Chondrocyte (in vitro differentiated cells): ENCODE data around the gene HFM1. TPM values are rescaled to one million over a fixed set of nuclear protein-coding genes. Genes with fewer than 3 reads are reported as not detected.
"Not testable (repeated sequence)": the region's sequence is repeated elsewhere in the genome, so short reads cannot be mapped to it uniquely, and the experiment has no call there.

Experiments
- DNase-seq: peaks from one replicate; pipeline ENCODE4 v3.0.0; 2021; ENCODE audit warnings: mixed read lengths, low spot score
- H3K27ac Mint-ChIP-seq: one replicate; pipeline ENCODE4 v1.8.0; 2021; ENCODE audit warnings: mild to moderate bottlenecking, moderate library complexity, mixed read lengths; ENCODE audit not compliant: unreplicated experiment
- H3K27me3 Mint-ChIP-seq: 2 replicates; pipeline ENCODE4 v1.8.0; 2021; ENCODE audit warnings: low read depth, mixed read lengths
- H3K36me3 Mint-ChIP-seq: 2 replicates; pipeline ENCODE4 v1.8.0; 2021; ENCODE audit warnings: low read depth, mixed read lengths
- H3K4me1 Mint-ChIP-seq: 2 replicates; pipeline ENCODE4 v1.8.0; 2021; ENCODE audit warnings: low read depth, mild to moderate bottlenecking, mixed read lengths
- H3K4me3 Mint-ChIP-seq: one replicate; pipeline ENCODE4 v1.8.0; 2021; ENCODE audit warnings: mild to moderate bottlenecking, moderate library complexity, mixed read lengths; ENCODE audit not compliant: unreplicated experiment
- H3K9me3 Mint-ChIP-seq: 2 replicates; pipeline ENCODE4 v1.8.0; 2021; ENCODE audit warnings: low read depth, mixed read lengths
- total RNA-seq: library from RNA; stranded (reverse); gene quantifications from 3 replicates; pipeline ENCODE4 v1.2.1, GENCODE V29; 2021
- TF ChIP-seq, protein P1 (sequence below): fragments of 200-600 bp; sonication (generic); IDR thresholded peaks from 2 replicates; pipeline ENCODE4 v1.5.0; 2021; ENCODE audit warnings: antibody characterized with exemption, mild to moderate bottlenecking, moderate library complexity

Gene HFM1
- total RNA-seq, 1 donor from 2014 or later, result 0.62 TPM

DNA sequence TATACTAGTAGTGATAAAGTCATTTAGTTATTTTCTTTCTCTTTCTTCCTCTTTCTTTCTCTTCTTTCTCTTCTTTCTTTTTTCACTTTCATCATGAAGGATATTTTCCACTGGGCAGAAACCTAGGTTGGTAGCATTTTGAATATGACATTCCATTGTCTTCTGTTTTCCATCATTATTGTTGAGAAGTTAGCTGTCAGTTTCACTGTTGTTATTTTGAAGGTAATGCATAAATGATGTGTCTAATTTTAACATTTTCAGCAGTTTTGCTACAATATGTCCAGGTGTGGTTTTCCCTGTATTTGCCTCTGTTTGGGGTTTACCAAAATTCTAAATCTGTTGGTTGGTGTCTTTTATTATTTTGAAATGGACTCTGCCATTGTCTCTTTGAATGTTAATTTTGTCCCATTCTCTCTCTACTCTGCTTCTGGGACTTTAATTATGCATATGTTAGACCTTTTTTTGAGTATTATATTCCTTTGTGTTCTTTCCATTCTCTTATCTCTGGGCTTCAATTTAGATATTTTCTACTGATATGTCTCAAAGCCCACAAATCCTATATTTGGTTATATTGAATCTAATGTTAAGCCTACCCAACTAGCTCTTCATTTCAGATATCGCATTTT lies 96.7 kb downstream of the HFM1 start:
- no peaks in the 10 kb centered on the region for H3K27me3 Mint-ChIP-seq
- H3K27ac Mint-ChIP-seq, result no peak overlapping the region
- peaks cover 8% of the 10 kb centered on the region for H3K36me3 Mint-ChIP-seq
- no peak for DNase-seq
- peaks cover 15% of the 10 kb centered on the region for H3K9me3 Mint-ChIP-seq
- no peaks in the 10 kb centered on the region for H3K4me1 Mint-ChIP-seq
- H3K4me3 Mint-ChIP-seq, result no peak overlapping the region
- TF ChIP-seq, protein P1, sequence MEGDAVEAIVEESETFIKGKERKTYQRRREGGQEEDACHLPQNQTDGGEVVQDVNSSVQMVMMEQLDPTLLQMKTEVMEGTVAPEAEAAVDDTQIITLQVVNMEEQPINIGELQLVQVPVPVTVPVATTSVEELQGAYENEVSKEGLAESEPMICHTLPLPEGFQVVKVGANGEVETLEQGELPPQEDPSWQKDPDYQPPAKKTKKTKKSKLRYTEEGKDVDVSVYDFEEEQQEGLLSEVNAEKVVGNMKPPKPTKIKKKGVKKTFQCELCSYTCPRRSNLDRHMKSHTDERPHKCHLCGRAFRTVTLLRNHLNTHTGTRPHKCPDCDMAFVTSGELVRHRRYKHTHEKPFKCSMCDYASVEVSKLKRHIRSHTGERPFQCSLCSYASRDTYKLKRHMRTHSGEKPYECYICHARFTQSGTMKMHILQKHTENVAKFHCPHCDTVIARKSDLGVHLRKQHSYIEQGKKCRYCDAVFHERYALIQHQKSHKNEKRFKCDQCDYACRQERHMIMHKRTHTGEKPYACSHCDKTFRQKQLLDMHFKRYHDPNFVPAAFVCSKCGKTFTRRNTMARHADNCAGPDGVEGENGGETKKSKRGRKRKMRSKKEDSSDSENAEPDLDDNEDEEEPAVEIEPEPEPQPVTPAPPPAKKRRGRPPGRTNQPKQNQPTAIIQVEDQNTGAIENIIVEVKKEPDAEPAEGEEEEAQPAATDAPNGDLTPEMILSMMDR, result no peak

DNA sequence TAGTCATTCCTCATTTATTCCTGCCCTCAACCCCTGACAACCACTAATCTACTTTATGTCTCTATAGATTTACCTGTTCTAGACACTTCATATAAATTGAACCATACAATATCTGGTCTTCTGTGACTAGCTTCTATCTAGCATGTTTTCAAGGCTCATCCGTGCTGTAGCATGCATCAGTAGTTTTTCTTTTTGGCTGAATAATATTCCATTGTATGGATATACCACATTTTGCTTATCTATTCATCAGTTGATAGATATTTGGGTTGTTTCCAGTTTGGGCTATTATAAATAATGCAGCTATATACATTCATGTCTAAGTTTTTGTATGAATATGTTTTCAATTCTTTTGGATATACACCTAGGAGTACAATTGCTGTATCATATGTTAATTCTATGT lies 101.5 kb downstream of the HFM1 start:
- no peaks in the 10 kb centered on the region for H3K27me3 Mint-ChIP-seq
- TF ChIP-seq, protein P1, result no peak

DNA sequence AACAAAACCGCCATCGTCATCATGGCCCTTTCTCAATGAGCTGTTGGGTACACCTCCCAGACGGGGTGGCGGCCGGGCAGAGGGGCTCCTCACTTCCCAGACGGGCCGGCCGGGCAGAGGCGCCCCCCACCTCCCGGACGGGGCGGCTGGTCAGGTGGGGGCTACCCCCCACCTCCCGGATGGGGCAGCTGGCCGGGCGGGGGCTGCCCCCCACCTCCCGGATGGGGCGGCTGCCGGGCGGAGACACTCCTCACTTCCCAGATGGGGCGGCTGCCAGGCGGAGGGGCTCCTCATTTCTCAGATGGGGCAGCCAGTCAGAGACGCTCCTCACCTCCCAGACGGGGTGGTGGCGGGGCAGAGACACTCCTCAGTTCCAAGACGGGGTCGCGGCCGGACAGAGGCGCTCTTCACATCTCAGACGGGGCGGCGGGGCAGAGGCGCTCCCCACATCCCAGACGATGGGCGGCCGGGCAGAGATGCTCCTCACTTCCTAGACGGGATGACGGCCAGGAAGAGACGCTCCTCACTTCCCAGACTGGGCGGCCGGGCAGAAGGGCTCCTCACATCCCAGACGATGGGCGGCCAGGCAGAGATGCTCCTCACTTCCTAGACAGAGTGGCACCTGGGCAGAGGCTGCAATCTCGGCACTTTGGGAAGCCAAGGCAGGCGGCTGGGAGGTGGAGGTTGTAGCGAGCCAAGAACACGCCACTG lies 115.6 kb downstream of the HFM1 start:
- H3K27me3 Mint-ChIP-seq, H3K9me3 Mint-ChIP-seq, H3K4me1 Mint-ChIP-seq, H3K4me3 Mint-ChIP-seq, H3K27ac Mint-ChIP-seq, H3K36me3 Mint-ChIP-seq, DNase-seq: not testable (repeated sequence)

More for the DNA sequence above, 101.5 kb downstream of the HFM1 start:
- Mint-ChIP-seq H3K27ac (no peak overlapping the region), H3K36me3 (peaks cover 7% of the 10 kb centered on the region), H3K9me3 (peaks cover 18% of the 10 kb centered on the region), H3K4me1 (no peaks in the 10 kb centered on the region), H3K4me3 (no peak overlapping the region)
- DNase-seq, result no peak

DNA sequence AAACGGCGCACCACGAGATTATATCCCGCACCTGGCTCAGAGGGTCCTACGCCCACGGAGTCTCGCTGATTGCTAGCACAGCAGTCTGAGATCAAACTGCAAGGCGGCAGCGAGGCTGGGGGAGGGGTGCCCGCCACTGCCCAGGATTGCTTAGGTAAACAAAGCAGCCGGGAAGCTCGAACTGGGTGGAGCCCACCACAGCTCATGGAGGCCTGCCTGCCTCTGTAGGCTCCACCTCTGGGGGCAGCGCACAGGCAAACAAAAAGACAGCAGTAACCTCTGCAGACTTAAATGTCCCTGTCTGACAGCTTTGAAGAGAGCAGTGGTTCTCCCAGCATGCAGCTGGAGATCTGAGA lies 117.7 kb downstream of the HFM1 start:
- not testable (repeated sequence) for H3K4me3 Mint-ChIP-seq, DNase-seq, H3K27me3 Mint-ChIP-seq, H3K36me3 Mint-ChIP-seq, H3K9me3 Mint-ChIP-seq, H3K27ac Mint-ChIP-seq, H3K4me1 Mint-ChIP-seq

DNA sequence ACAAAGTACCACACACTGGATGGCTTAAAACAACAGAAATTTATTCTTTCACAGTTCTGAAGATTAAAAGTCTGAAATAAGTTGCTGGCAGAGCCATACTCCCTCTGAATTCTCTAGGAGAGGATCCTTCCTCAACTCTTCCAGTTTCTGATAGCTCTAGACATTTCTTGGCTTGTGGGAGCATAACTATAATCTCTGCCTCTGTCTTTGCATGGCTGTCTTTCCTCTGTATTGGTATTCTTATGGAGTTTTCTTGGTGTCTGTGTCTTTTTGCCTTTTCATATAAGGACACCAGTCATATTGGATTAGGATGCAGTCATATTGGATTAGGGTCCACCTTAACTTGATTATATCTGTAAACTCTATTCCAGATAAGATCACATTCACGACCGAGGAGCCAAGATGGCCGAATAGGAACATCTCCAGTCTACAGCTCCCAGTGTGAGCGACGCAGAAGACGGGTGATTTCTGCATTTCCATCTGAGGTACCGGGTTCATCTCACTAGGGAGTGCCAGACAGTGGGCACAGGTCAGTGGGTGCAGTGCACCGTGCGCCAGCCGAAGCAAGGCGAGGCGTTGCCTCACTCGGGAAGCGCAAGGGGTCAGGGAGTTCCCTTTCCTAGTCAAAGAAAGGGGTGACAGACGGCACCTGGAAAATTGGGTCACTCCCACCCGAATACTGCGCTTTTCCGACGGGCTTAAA lies 118.2 kb downstream of the HFM1 start:
- not testable (repeated sequence) for H3K27me3 Mint-ChIP-seq, DNase-seq, H3K4me3 Mint-ChIP-seq, H3K36me3 Mint-ChIP-seq, H3K27ac Mint-ChIP-seq, H3K9me3 Mint-ChIP-seq, H3K4me1 Mint-ChIP-seq

DNA sequence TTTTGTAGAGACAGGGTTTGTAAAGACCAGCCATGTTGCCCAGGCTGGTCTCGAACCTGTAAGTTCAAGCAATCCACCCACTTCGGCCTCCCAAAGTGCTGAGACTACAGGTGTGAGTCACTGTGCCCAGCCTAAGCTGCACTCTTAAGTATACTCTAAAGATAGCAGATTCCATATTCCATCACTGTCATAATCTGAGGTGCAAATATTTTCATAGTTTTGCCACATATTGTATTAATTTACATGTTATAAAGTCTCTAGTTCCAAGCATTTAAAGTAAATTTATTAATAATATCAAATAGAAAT lies 121.3 kb downstream of the HFM1 start:
- Mint-ChIP-seq H3K4me3 (no peak overlapping the region), H3K9me3 (no peaks in the 10 kb centered on the region), H3K36me3 (no peaks in the 10 kb centered on the region), H3K27ac (no peak overlapping the region), H3K4me1 (peaks cover 5% of the 10 kb centered on the region), H3K27me3 (peaks cover 7% of the 10 kb centered on the region)
- DNase-seq, result no peak
- TF ChIP-seq, protein P1, result no peak
